Adipose tissue (tissue), 3 donors: Measurements from ENCODE around the gene CLK4. TPM values are rescaled to one million over a fixed set of nuclear protein-coding genes. Genes with fewer than 3 reads are reported as not detected.

Experiments used
- H3K27ac ChIP-seq: one replicate; pipeline ENCODE4 v1.5.1; 2013; ENCODE audit warnings: low read depth, low read length
- WGBS, 3 donors: extraction: QIAGEN DNeasy Blood & Tissue Kit; methylation state at CpG; one replicate each; pipeline ENCODE4 v1.1.7; 2013; 5-methylcytosine and 5-hydroxymethylcytosine counted together
- polyA plus RNA-seq, 3 donors: library from polyadenylated mRNA; stranded (reverse); fragments of 200-250 nt; gene quantifications; one replicate each; pipeline ENCODE4 v1.2.3, GENCODE V29; 2013
- donor health status: healthy with polysubstance abuse.
- donor health status: Bipolar disorder and iron deficiency.
- donor health status: healthy.

CLK4 gene
- polyA plus RNA-seq, 3 donors, result 13.3 to 23.1 (median 15.9) TPM

GRCh38 chr5:178641711-178642110, 14.9 kb upstream of the CLK4 start:
- 70 to 78% (median 72%) methylated on average over 9 of the region's 9 CpGs for WGBS, 3 donors

GRCh38 chr5:178640331-178641045, 13.6 kb upstream of the CLK4 start:
- H3K27ac ChIP-seq, result no peak overlapping the region
- 85 to 88% (median 87%) methylated on average over 13 of the region's 13 CpGs for WGBS, 3 donors

More at GRCh38 chr5:178641711-178642110, 14.9 kb upstream of the CLK4 start:
- no peak overlapping the region for H3K27ac ChIP-seq

DNA sequence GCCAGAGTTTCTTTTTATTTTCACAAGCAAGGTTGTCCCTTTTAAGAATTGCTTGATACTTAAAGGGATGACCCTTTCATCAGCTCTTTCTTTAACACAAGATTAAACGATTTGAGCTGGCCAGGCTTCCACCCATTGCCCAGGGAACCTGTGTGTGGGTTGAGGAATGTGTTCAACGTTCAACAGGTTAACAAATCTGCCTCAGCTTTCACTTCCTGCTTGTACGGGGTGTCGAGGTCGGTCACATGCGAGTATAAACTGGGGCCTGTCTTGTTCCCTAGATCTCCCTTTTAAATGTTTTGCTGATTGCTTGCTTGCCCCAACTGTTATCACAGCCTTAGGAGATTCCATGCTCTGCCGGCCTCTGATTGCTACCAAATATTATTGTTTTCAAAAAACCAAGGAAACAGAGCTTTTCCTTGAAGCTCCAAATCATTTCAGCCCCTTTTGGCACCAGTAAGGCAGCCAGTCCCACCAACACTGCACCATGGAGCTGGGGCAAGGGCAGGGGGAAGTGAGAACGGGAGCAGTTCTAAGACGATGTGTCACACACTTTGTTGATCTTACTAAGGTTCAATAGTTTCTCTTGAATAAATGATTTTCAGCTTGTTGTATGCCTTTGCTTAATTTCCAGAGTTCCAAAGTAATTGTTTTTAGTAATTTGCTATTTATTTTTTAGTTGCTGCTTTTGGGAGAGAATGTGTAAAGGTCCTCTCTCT, 10.7 kb upstream of the CLK4 start:
- WGBS, 3 donors, result 58 to 71% (median 61%) methylated on average over 9 of the region's 9 CpGs
- no peak overlapping the region for H3K27ac ChIP-seq

DNA sequence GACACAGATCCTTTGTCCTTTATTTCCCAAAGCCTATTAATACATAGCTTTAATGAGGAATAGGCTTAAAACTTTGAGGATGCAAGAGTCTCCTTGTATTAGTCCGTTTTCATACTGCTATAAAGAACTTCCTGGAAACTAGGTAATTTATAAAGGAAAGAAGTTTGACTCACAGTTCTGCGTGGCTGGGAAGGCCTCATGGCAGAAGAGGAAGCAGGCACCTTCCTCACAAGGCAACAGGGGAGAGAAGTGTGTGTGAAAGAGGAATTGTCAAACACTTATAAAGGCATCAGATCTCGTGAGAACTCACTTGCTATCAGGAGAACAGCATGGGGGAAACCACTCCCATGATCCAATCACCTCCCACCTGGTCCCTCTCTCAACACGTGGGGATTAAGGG, 5.4 kb upstream of the CLK4 start:
- no peak overlapping the region for H3K27ac ChIP-seq
- WGBS, 3 donors, result 41 to 59% (median 42%) methylated on average over 4 of the region's 4 CpGs

- WGBS, 3 donors, result 26 to 41% (median 36%) methylated on average over 2 of the region's 2 CpGs
Observed at GRCh38 chr5:178630951-178631350, 4.1 kb upstream of the CLK4 start.

GRCh38 chr5:178630475-178630930, 3.7 kb upstream of the CLK4 start:
- WGBS, 3 donors, result 32 to 49% (median 43%) methylated on average over 4 of the region's 4 CpGs
- no peak overlapping the region for H3K27ac ChIP-seq

More at GRCh38 chr5:178630951-178631350, 4.1 kb upstream of the CLK4 start:
- H3K27ac ChIP-seq, result no peak overlapping the region

DNA sequence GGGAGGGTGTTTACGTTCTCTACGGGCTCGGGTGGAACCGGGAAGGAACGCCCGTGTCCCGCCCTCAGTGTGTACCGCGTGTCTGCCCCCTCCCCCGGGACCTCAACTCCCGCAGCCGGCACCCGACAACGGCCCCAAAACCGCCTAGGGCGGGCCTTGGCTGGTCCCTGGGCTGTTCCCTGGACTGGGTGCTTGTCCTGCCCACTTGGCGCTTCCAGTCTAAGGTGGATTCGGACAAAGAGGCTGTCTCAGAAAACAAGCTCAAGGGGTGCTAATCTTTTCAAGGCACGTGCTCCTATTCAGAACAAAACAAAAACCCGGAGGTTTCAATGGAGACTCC, 379 bp upstream of the CLK4 start:
- no peak overlapping the region for H3K27ac ChIP-seq
- 2 to 9% (median 7%) methylated on average over 14 to 20 of the region's 20 CpGs for WGBS, 3 donors

DNA sequence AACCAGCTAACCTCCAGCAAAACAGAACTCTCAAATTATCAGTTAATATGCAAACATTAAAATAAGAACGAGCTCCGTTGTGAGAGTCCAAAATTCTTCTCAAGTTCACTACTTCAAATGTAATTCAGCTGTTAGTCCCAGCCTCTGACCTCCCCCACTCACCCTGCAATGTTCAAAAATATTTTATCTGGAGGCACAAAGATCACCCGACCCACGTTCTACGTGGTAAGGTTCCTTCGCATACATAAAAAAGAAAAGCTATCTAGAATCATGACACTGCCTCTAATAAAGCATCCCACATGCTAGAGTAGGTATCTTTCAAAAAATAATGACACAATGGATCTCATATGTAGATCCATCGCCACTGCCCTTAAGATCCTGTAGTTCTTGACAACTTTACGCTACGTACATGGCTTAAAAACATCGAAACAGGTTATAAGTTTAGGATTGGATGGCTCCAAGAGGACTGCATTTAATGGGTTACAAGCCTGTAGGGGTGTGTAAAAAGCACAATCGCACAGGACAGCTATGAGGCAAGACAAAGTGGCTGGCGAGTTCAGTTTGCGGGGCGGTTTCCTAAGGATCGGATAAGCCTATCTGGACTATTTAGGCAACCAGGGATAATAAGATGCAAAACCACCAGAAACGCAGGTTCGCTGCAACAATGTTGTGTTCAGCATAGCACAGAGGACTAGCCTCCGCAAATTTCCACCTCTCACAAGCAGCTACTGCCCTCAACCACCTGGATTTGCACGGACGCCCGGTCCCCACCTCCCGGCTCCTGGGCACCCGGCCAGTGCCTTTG, 969 bp downstream of the CLK4 start:
- WGBS, 3 donors, result 0% methylated on average over 23 of the region's 23 CpGs
- H3K27ac ChIP-seq, result peak overlapping the region; percentile 35

- H3K27ac ChIP-seq, result no peak overlapping the region
- 11 to 32% (median 20%) methylated on average over 15 of the region's 15 CpGs for whole genome bisulfite sequencing, 3 donors
Observed at GRCh38 chr5:178624631-178625546, 2.0 kb downstream of the CLK4 start.

GRCh38 chr5:178622679-178623247, 4.1 kb downstream of the CLK4 start:
- no peak overlapping the region for H3K27ac ChIP-seq
- WGBS, 3 donors, result 84 to 87% (median 87%) methylated on average over 4 of the region's 4 CpGs

- WGBS, 3 donors, result 28 to 55% (median 36%) methylated on average over 1 of the region's 1 CpG
- no peak overlapping the region for H3K27ac ChIP-seq
Observed at GRCh38 chr5:178619390-178619789, 7.5 kb downstream of the CLK4 start.

GRCh38 chr5:178612299-178612698, 14.6 kb downstream of the CLK4 start:
- 81 to 82% (median 81%) methylated on average over 7 of the region's 7 CpGs for WGBS, 3 donors

DNA sequence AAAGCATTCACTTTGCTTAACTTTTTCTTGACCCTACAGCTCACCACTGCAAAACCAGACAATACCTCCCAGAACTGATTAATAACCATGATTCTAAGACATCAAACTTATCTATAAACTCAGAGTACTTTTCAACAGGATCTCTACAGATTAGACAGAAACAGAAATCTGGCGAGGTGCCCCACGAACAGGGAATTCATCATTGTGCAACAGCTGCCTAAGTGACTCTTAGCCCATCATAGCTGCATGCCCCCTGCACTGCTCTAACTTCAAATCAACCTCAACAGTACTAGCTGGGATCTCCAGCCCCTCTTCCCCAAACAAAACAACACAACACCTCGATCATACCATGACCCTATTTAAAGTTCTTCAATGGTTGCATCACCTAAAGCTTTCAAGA, 20.6 kb downstream of the CLK4 start:
- WGBS, 3 donors, result 68 to 91% (median 72%) methylated on average over 3 of the region's 3 CpGs
- H3K27ac ChIP-seq, result no peak overlapping the region

More at GRCh38 chr5:178612299-178612698, 14.6 kb downstream of the CLK4 start:
- H3K27ac ChIP-seq, result no peak overlapping the region

- H3K27ac ChIP-seq, result no peak overlapping the region
- WGBS, 3 donors, result 63 to 87% (median 73%) methylated on average over 3 of the region's 3 CpGs
Observed at GRCh38 chr5:178605788-178606187, 21.1 kb downstream of the CLK4 start.

GRCh38 chr5:178602752-178603151, 24.1 kb downstream of the CLK4 start:
- WGBS, 3 donors, result 93 to 97% (median 93%) methylated on average over 2 of the region's 2 CpGs
- no peak overlapping the region for H3K27ac ChIP-seq

DNA sequence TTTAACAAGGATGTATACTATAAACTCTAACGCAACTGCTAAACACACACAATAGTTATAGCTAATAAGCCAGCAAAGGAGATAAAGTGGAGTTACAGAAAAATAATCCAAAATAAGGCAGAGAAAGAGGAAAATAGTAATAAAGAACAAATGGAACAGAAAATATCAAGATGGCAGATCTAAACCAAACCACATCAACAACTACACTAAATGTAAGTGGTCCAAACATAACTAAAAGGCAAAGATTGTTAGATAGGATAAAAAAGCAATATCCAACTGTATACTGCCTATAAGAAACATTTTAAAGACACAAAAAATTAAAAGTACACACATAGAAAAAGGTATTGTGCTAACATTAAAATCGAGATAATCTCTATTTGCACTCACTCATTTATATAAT, 31.1 kb downstream of the CLK4 start:
- WGBS, 3 donors, result 96 to 98% (median 96%) methylated on average over 2 of the region's 2 CpGs
- H3K27ac ChIP-seq, result no peak overlapping the region

GRCh38 chr5:178595150-178595549, 31.7 kb downstream of the CLK4 start:
- H3K27ac ChIP-seq, result no peak overlapping the region

- no peak overlapping the region for H3K27ac ChIP-seq
- 36 to 40% (median 38%) methylated on average over 9 of the region's 9 CpGs for WGBS, 3 donors
Observed at GRCh38 chr5:178590924-178591423, 35.9 kb downstream of the CLK4 start.
